Muscle layer of duodenum (tissue), 2 donors: ENCODE data around the gene MLF2.
"Not testable (repeated sequence)": the region's sequence is repeated elsewhere in the genome, so short reads cannot be mapped to it uniquely, and the experiment has no call there.

Experiments
- H3K27ac ChIP-seq: one replicate; pipeline ENCODE4 v1.7.0; 2013; ENCODE audit warnings: mild to moderate bottlenecking, low read length
- H3K27me3 ChIP-seq: one replicate; pipeline ENCODE4 v1.7.0; 2013; ENCODE audit warnings: low read depth, mild to moderate bottlenecking, control low read depth, low read length
- H3K36me3 ChIP-seq, 2 donors: one replicate each; pipeline ENCODE4 v1.7.0; 2013; ENCODE audit warnings: low read length in 2 of 2, control low read depth in 1 of 2, mild to moderate bottlenecking in 1 of 2; ENCODE audit not compliant: insufficient read depth in 2 of 2, control insufficient read depth in 1 of 2
- H3K4me1 ChIP-seq, 2 donors: one replicate each; pipeline ENCODE4 v1.7.0; 2013; ENCODE audit warnings: low read length in 2 of 2, mild to moderate bottlenecking in 2 of 2, control low read depth in 1 of 2, moderate library complexity in 1 of 2; ENCODE audit not compliant: insufficient read depth in 2 of 2, control insufficient read depth in 1 of 2
- H3K4me3 ChIP-seq, 2 donors: one replicate each; pipeline ENCODE4 v1.7.0; 2013; ENCODE audit warnings: low read length in 2 of 2, low read depth in 1 of 2, mild to moderate bottlenecking in 1 of 2
- H3K9me3 ChIP-seq, 2 donors: one replicate each; pipeline ENCODE4 v1.7.0; 2013; ENCODE audit warnings: low read length in 2 of 2, control low read depth in 1 of 2, mild to moderate bottlenecking in 1 of 2; ENCODE audit not compliant: control insufficient read depth in 1 of 2
- donor health status: healthy.

Gene MLF2

DNA sequence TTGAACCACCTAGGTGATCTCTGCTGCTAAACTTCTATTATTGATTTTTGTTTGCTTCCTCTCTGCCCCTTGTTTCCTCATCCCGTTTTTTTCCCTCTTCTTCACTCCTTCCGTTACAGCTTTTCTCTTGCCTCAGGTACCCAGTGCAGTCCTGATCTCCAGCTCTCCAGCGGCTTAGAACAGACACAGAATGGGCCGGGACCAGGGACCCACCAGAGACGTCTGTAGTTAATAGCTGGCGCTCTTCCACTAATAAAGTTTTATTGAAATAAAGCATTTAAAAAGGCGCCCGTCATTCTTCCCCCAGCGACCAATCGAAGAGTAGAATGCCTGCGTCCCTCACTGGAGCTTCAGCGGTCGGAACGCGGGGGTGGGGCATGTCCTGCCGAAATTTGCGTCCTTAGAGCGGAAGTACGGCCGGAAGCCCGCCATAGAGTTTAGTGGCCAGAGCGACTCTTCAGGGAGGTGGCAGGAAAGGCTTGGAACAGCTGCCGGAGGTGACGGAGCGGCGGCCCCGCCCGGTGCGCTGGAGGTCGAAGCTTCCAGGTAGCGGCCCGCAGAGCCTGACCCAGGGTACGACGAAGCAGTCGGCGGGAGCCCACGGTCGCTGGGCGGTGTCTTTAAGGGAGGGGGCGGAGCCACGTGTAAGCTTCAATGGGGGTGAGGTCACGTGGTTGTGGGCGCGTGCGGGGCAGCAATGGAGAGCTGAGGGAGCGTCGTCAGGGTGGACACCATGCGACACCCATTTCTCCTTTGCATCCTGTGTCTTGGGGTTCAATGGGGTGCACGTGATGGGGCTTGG lies 29.1 kb downstream of the MLF2 start, which contains the start of gene COPS7A:
Gene COPS7A, plus strand, starts transcription at position 440 of the 802 bp plus-strand sequence. CDS start 611 bp downstream, outside the sequence.
- peak within 1 kb of the TSS; percentile 78 for H3K27ac ChIP-seq
- peaks cover 6 to 8% of the 10 kb centered on the region in 2 donors for H3K4me1 ChIP-seq
- no peaks in the 10 kb centered on the region for H3K9me3 ChIP-seq
- peak within 1 kb of the TSS; percentile 61 to 87 for H3K4me3 ChIP-seq
- H3K36me3 ChIP-seq, result peaks cover 12 to 14% of the 10 kb centered on the region in 2 donors
- no peaks in the 10 kb centered on the region for H3K27me3 ChIP-seq

- H3K36me3 ChIP-seq, result peaks cover 2 to 5% of the 10 kb centered on the region in 2 donors
- H3K27me3 ChIP-seq, result no peaks in the 10 kb centered on the region
- H3K9me3 ChIP-seq, result no peaks in the 10 kb centered on the region
- no peak overlapping the region for H3K27ac ChIP-seq
- H3K4me1 ChIP-seq, result peaks cover 6 to 8% of the 10 kb centered on the region in 2 donors
- H3K4me3 ChIP-seq, result no peak overlapping the region
Observed at GRCh38 chr12:6722863-6723262, 30.1 kb downstream of the MLF2 start.

GRCh38 chr12:6716874-6717437 lies 36.0 kb downstream of the MLF2 start:
- Histone ChIP-seq H3K4me3 (no peak overlapping the region), H3K27me3 (no peaks in the 10 kb centered on the region), H3K9me3 (no peaks in the 10 kb centered on the region), H3K27ac (no peak overlapping the region), H3K36me3 (no peaks in the 10 kb centered on the region), H3K4me1 (no peaks in the 10 kb centered on the region)

- not testable (repeated sequence) for H3K4me1 ChIP-seq, H3K9me3 ChIP-seq, H3K36me3 ChIP-seq, H3K4me3 ChIP-seq, H3K27me3 ChIP-seq, H3K27ac ChIP-seq
Observed at GRCh38 chr12:6716031-6716873, 36.7 kb downstream of the MLF2 start.

GRCh38 chr12:6708960-6709394 lies 44.0 kb downstream of the MLF2 start:
- no peaks in the 10 kb centered on the region for H3K9me3 ChIP-seq
- H3K4me3 ChIP-seq, result no peak overlapping the region
- H3K36me3 ChIP-seq, result no peaks in the 10 kb centered on the region
- no peaks in the 10 kb centered on the region for H3K27me3 ChIP-seq
- H3K27ac ChIP-seq, result no peak overlapping the region
- H3K4me1 ChIP-seq, result no peaks in the 10 kb centered on the region

DNA sequence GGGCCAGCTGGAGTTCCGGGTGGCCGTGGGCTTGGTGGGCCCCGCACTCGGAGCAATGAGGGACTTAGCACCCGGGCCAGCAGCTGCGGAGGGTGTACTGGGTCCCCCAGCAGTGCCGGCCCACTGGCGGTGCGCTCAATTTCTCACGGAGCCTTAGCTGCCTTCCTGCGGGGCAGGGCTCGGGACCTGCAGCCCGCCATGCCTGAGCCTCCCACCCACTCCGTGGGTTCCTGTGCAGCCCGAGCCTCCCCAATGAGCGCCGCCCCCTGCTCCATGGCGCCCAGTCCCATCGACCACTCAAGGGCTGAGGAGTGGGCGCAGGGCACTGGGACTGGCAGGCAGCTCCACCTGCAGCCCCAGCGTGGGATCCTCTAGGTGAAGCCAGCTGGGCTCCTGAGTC lies 44.6 kb downstream of the MLF2 start:
- H3K9me3 ChIP-seq, H3K4me3 ChIP-seq, H3K36me3 ChIP-seq, H3K27ac ChIP-seq, H3K27me3 ChIP-seq, H3K4me1 ChIP-seq: not testable (repeated sequence)

GRCh38 chr12:6703631-6704030 lies 49.3 kb downstream of the MLF2 start:
- H3K27me3 ChIP-seq, result peaks cover 16% of the 10 kb centered on the region
- H3K4me3 ChIP-seq, result no peak overlapping the region
- H3K4me1 ChIP-seq, result peaks cover 0 to 9% of the 10 kb centered on the region in 2 donors
- H3K36me3 ChIP-seq, result no peaks in the 10 kb centered on the region
- peaks cover 0 to 6% of the 10 kb centered on the region in 2 donors for H3K9me3 ChIP-seq
- H3K27ac ChIP-seq, result no peak overlapping the region

DNA sequence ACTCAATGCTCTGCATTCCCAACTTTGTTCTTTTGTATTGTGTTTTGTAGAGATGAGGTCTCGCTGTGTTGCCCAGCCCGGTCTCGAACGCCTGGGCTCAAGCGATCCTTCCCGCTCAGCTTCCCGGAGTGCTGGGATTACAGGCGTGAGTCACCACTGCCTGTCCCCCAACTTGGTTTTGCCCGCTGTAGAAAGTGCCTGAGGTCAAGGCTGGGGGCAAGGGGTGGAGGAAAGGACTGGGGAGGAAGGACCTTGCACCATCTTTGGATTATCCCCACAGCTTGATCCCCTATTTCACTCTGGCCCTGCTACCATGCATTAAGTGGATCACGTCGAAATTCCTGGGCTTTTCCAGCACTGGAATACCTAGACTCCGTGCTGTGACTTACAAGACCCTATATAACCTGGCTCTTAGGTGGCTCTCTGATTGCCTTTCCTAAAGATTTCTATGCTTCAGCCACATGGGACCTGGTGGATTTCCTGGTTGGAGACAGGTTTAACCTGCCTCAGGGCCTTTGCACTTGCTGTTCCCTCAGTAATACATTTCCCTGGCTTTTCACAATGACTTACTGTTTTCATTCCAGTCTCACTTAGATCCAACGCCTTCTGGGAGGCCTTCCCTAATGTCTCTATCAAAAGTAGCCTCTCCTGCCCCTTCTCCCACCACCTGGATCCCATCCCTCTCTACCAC lies 51.7 kb downstream of the MLF2 start:
- Histone ChIP-seq H3K4me3 (peak overlapping the region in 1 of 2 donors; percentile 46), H3K9me3 (peaks cover 0 to 6% of the 10 kb centered on the region in 2 donors), H3K36me3 (no peaks in the 10 kb centered on the region), H3K27ac (no peak overlapping the region), H3K4me1 (peaks cover 0 to 9% of the 10 kb centered on the region in 2 donors), H3K27me3 (peaks cover 22% of the 10 kb centered on the region)

DNA sequence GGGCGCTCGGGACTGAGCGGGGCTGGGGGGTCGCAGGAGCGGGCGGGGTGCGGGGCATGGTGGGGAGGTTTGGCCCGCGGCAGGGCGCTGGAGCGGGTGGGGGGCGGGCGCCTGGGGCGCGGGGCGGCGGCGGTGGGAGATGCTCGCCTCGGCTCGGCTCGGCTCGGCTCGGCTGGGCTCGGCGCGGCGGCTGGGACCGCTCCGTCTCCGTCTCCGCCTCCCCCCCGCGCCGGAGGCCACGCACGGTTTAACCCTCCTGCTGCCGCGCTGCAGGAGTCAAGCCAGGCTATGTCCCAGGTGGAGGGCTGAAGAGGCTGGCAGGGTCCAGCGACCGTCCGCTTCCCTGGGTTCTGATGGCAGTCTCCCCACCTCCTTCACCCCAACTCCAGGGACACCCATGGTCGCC lies 52.3 kb downstream of the MLF2 start, which contains the start of gene PIANP:
Gene PIANP, minus strand, starts transcription at position 170 of the 406 bp plus-strand sequence. CDS start 2,754 bp downstream, outside the sequence.
- Histone ChIP-seq H3K9me3 (peaks cover 0 to 6% of the 10 kb centered on the region in 2 donors), H3K4me1 (peaks cover 0 to 9% of the 10 kb centered on the region in 2 donors), H3K4me3 (peak within 1 kb of the TSS; percentile 11 to 65), H3K27me3 (peaks cover 22% of the 10 kb centered on the region), H3K27ac (no peak within 1 kb of the TSS), H3K36me3 (no peaks in the 10 kb centered on the region)

DNA sequence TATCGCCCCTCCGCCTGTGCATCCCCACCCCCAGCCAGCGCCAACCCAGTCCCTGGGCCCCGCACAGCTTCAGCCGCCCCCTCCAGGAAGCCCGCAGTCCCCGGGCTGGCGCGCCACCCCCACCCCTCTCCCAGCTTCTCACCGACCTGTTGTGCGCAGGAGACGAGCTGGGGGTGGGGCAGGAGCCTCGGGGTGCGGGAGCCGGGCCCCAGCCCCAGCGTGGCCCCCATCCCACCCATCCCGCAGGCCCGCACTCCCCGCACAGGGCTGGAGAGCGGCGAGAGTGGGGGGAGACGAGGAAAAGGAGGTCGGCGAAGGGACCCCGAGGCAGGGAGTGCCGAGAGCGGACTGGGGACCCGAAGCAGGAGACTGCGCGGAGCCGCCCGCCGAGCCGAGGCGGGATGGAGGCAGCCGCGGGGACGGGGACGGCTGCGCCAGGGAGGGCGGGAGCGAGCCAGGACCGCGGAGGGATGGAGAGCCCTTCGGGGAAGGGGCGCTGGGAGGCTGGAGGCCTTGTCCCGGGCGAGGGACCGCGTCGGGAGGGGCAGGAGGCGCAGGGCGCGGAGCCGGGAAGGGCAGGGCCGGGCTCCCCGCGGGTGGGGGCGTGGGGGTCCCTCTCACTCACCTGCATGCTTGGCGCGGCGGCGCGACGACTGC lies 52.8 kb downstream of the MLF2 start:
- H3K27ac ChIP-seq, result no peak overlapping the region
- peak overlapping the region; percentile 11 to 65 for H3K4me3 ChIP-seq
- peaks cover 22% of the 10 kb centered on the region for H3K27me3 ChIP-seq

More for the DNA sequence above, 52.8 kb downstream of the MLF2 start:
- Histone ChIP-seq H3K36me3 (no peaks in the 10 kb centered on the region), H3K9me3 (peaks cover 0 to 6% of the 10 kb centered on the region in 2 donors), H3K4me1 (peaks cover 0 to 9% of the 10 kb centered on the region in 2 donors)
